Esophagus (tissue), 2 donors: Measurements from ENCODE around the gene IPO11. TPM values are rescaled to one million over a fixed set of nuclear protein-coding genes. Genes with fewer than 3 reads are reported as not detected.

Experiments
- H3K27ac ChIP-seq, 2 donors: one replicate each; pipeline ENCODE4 v1.5.1; 2013; ENCODE audit warnings: low read depth in 2 of 2, mild to moderate bottlenecking in 2 of 2, inconsistent platforms in 1 of 2, low read length in 1 of 2, moderate library complexity in 1 of 2
- H3K27me3 ChIP-seq, 2 donors: one replicate each; pipeline ENCODE4 v1.6.1; 2013; ENCODE audit warnings: low read length in 2 of 2, control low read depth in 1 of 2, mild to moderate bottlenecking in 1 of 2; ENCODE audit not compliant: insufficient read depth in 2 of 2, control insufficient read depth in 1 of 2
- H3K36me3 ChIP-seq, 2 donors: one replicate each; pipeline ENCODE4 v1.6.1; 2013; ENCODE audit warnings: low read length in 1 of 2; ENCODE audit not compliant: control insufficient read depth in 2 of 2, insufficient read depth in 2 of 2
- H3K4me1 ChIP-seq, 2 donors: one replicate each; pipeline ENCODE4 v1.6.1; 2013; ENCODE audit warnings: low read length in 1 of 2; ENCODE audit not compliant: control insufficient read depth in 2 of 2, insufficient read depth in 2 of 2
- H3K4me3 ChIP-seq, 2 donors: one replicate each; pipeline ENCODE4 v1.5.1; 2013; ENCODE audit warnings: low read length in 2 of 2, mild to moderate bottlenecking in 2 of 2, low read depth in 1 of 2, moderate library complexity in 1 of 2
- H3K9me3 ChIP-seq, 2 donors: one replicate each; pipeline ENCODE4 v1.6.1; 2013; ENCODE audit warnings: mild to moderate bottlenecking in 2 of 2, low read depth in 1 of 2, low read length in 1 of 2, moderate library complexity in 1 of 2; ENCODE audit not compliant: control insufficient read depth in 2 of 2, insufficient read depth in 1 of 2
- WGBS, 2 donors: extraction: QIAGEN DNeasy Blood & Tissue Kit; methylation state at CpG; one replicate each; pipeline ENCODE4 v1.1.7; 2013; 5-methylcytosine and 5-hydroxymethylcytosine counted together
- polyA plus RNA-seq, 2 donors: library from polyadenylated mRNA; stranded (reverse); fragments of 200-250 nt; gene quantifications; one replicate each; pipeline ENCODE4 v1.2.3, GENCODE V29; 2013
- donor health status: healthy with polysubstance abuse.
- donor health status: Bipolar disorder and iron deficiency.

Gene IPO11
- polyA plus RNA-seq, 2 donors: 5.4 to 9.1 TPM

- Histone ChIP-seq H3K36me3 (peaks cover 0 to 4% of the 10 kb centered on the region in 2 donors), H3K9me3 (no peaks in the 10 kb centered on the region), H3K27ac (no peak overlapping the region), H3K4me3 (no peak overlapping the region), H3K27me3 (no peaks in the 10 kb centered on the region), H3K4me1 (no peaks in the 10 kb centered on the region)
These were observed 25.7 kb upstream of the IPO11 start for GRCh38 chr5:62386824-62387223.

- WGBS, 2 donors: 78 to 83% methylated on average over 5 of the region's 5 CpGs
- H3K4me1 ChIP-seq: no peaks in the 10 kb centered on the region
- no peak overlapping the region for H3K27ac ChIP-seq
- H3K36me3 ChIP-seq: peaks cover 5 to 7% of the 10 kb centered on the region in 2 donors
- H3K4me3 ChIP-seq: no peak overlapping the region
- no peaks in the 10 kb centered on the region for H3K9me3 ChIP-seq
- no peaks in the 10 kb centered on the region for H3K27me3 ChIP-seq
These were observed 17.2 kb upstream of the IPO11 start for GRCh38 chr5:62395210-62395950.

GRCh38 chr5:62403411-62404250 is 8.9 kb upstream of the IPO11 start, which contains the start of gene DIMT1:
DIMT1 (minus strand) TSS chr5:62403905; CDS start chr5:62403772, 133 bp downstream.
- peak within 1 kb of the TSS; percentile 95 to 97 for H3K27ac ChIP-seq
- no peaks in the 10 kb centered on the region for H3K27me3 ChIP-seq
- no peaks in the 10 kb centered on the region for H3K4me1 ChIP-seq
- whole genome bisulfite sequencing, 2 donors: 0% methylated on average over 66 of the region's 66 CpGs
- no peaks in the 10 kb centered on the region for H3K36me3 ChIP-seq
- H3K9me3 ChIP-seq: no peaks in the 10 kb centered on the region
- H3K4me3 ChIP-seq: peak within 1 kb of the TSS; percentile 82 to 87

- no peak overlapping the region for H3K27ac ChIP-seq
- no peaks in the 10 kb centered on the region for H3K9me3 ChIP-seq
- H3K4me3 ChIP-seq: peak overlapping the region in 1 of 2 donors; percentile 97
- WGBS, 2 donors: 51 to 57% methylated on average over 3 of the region's 3 CpGs
- H3K36me3 ChIP-seq: no peaks in the 10 kb centered on the region
- no peaks in the 10 kb centered on the region for H3K27me3 ChIP-seq
- H3K4me1 ChIP-seq: peaks cover 0 to 4% of the 10 kb centered on the region in 2 donors
These were observed 1.1 kb downstream of the IPO11 start for GRCh38 chr5:62413711-62414110.

GRCh38 chr5:62418462-62419076 is 6.0 kb downstream of the IPO11 start:
- Histone ChIP-seq H3K27ac (no peak overlapping the region), H3K27me3 (no peaks in the 10 kb centered on the region), H3K9me3 (no peaks in the 10 kb centered on the region), H3K4me1 (no peaks in the 10 kb centered on the region), H3K36me3 (no peaks in the 10 kb centered on the region), H3K4me3 (no peak overlapping the region)
- 89 to 90% methylated on average over 4 of the region's 4 CpGs for WGBS, 2 donors

GRCh38 chr5:62419609-62420008 is 7.0 kb downstream of the IPO11 start:
- no peak overlapping the region for H3K27ac ChIP-seq
- H3K4me1 ChIP-seq: no peaks in the 10 kb centered on the region
- no peak overlapping the region for H3K4me3 ChIP-seq

GRCh38 chr5:62421414-62421813 is 8.9 kb downstream of the IPO11 start:
- Histone ChIP-seq H3K27ac (no peak overlapping the region), H3K4me3 (no peak overlapping the region), H3K9me3 (no peaks in the 10 kb centered on the region), H3K27me3 (no peaks in the 10 kb centered on the region), H3K4me1 (no peaks in the 10 kb centered on the region), H3K36me3 (no peaks in the 10 kb centered on the region)
- WGBS, 2 donors: 75 to 89% methylated on average over 1 of the region's 1 CpG

More at GRCh38 chr5:62419609-62420008, 7.0 kb downstream of the IPO11 start:
- H3K9me3 ChIP-seq: no peaks in the 10 kb centered on the region
- H3K27me3 ChIP-seq: no peaks in the 10 kb centered on the region
- H3K36me3 ChIP-seq: no peaks in the 10 kb centered on the region
- 98 to 99% methylated on average over 3 of the region's 3 CpGs for WGBS, 2 donors

- Histone ChIP-seq H3K27ac (no peak overlapping the region), H3K9me3 (no peaks in the 10 kb centered on the region), H3K4me3 (no peak overlapping the region), H3K4me1 (no peaks in the 10 kb centered on the region), H3K27me3 (no peaks in the 10 kb centered on the region), H3K36me3 (no peaks in the 10 kb centered on the region)
- 87 to 95% methylated on average over 1 of the region's 1 CpG for WGBS, 2 donors
These were observed 12.2 kb downstream of the IPO11 start for GRCh38 chr5:62424763-62425162.

GRCh38 chr5:62431735-62432620 is 19.4 kb downstream of the IPO11 start:
- no peak overlapping the region for H3K4me3 ChIP-seq
- no peaks in the 10 kb centered on the region for H3K27me3 ChIP-seq
- no peaks in the 10 kb centered on the region for H3K36me3 ChIP-seq
- WGBS, 2 donors: 67 to 76% methylated on average over 11 of the region's 11 CpGs
- no peaks in the 10 kb centered on the region for H3K9me3 ChIP-seq
- H3K27ac ChIP-seq: no peak overlapping the region
- no peaks in the 10 kb centered on the region for H3K4me1 ChIP-seq
